Measurements from ENCODE around the gene FBXO38.

FBXO38 gene

GRCh38 chr5:148394587-148395019 is 10.8 kb downstream of the FBXO38 start:
- Histone ChIP-seq H3K9ac (ENCODE audit: low read depth, low read length) (no peak overlapping the region), H3K36me3 (ENCODE audit: insufficient read depth, low read length) (peaks cover 3% of the 10 kb centered on the region; the same call in 1 of the 2 replicates), H3K9me3 (ENCODE audit: control insufficient read depth, insufficient read depth, low read length) (no peaks in the 10 kb centered on the region), H3K4me1 (ENCODE audit: insufficient read depth, low read length) (peaks cover 43% of the 10 kb centered on the region)

GRCh38 chr5:148395031-148395430 is 11.3 kb downstream of the FBXO38 start:
- H3K9me3 ChIP-seq (ENCODE audit: control insufficient read depth, insufficient read depth, low read length), result no peaks in the 10 kb centered on the region
- H3K4me1 ChIP-seq (ENCODE audit: insufficient read depth, low read length), result peaks cover 43% of the 10 kb centered on the region

DNA sequence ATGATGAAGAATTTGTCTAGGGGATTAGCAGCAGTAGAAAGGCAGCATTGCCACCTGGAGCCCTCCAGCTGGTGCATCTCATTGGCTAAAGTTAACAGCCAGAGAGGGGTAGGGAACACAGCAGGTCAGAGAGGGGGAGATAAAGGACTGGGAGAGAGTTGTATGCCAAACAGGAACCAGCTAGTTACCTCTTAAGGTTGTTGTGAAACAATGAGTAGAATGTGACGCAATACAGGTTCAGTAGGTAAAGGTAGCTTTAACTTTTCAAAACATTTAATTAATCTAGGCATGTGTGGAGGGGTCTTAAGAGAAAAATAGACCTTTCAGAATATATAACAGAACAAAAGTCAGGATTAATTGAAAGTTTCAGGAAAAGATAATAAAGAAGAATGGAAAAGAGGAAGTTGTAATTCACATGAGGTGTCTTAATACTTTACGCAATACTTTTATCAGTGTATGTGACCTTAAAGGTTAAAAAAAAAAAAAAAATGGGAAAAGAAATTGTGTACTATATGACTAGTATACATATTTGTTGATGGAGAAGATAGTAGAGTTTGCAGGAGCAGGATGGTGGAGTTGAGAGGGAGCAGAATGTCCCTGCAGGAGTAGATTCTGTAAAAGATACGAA is 14.3 kb downstream of the FBXO38 start:
- peaks cover 8% of the 10 kb centered on the region for H3K36me3 ChIP-seq (ENCODE audit: insufficient read depth, low read length)
- H3K4me1 ChIP-seq (ENCODE audit: insufficient read depth, low read length), result peaks cover 35% of the 10 kb centered on the region
- H3K9ac ChIP-seq (ENCODE audit: low read depth, low read length), result no peak overlapping the region
- no peaks in the 10 kb centered on the region for H3K9me3 ChIP-seq (ENCODE audit: control insufficient read depth, insufficient read depth, low read length)

More at GRCh38 chr5:148395031-148395430, 11.3 kb downstream of the FBXO38 start:
- Histone ChIP-seq H3K9ac (ENCODE audit: low read depth, low read length) (no peak overlapping the region), H3K36me3 (ENCODE audit: insufficient read depth, low read length) (peaks cover 3% of the 10 kb centered on the region; the same call in 1 of the 2 replicates)

- Histone ChIP-seq H3K4me1 (ENCODE audit: insufficient read depth, low read length) (peaks cover 29% of the 10 kb centered on the region), H3K9ac (ENCODE audit: low read depth, low read length) (no peak overlapping the region), H3K36me3 (ENCODE audit: insufficient read depth, low read length) (peaks cover 8% of the 10 kb centered on the region), H3K9me3 (ENCODE audit: control insufficient read depth, insufficient read depth, low read length) (no peaks in the 10 kb centered on the region)
Observed at GRCh38 chr5:148398698-148399121, 15.0 kb downstream of the FBXO38 start.

- Histone ChIP-seq H3K9ac (ENCODE audit: low read depth, low read length) (no peak overlapping the region), H3K36me3 (ENCODE audit: insufficient read depth, low read length) (peaks cover 8% of the 10 kb centered on the region), H3K9me3 (ENCODE audit: control insufficient read depth, insufficient read depth, low read length) (no peaks in the 10 kb centered on the region), H3K4me1 (ENCODE audit: insufficient read depth, low read length) (peaks cover 24% of the 10 kb centered on the region; the same call in 1 of the 2 replicates)
Observed at GRCh38 chr5:148401604-148402003, 17.8 kb downstream of the FBXO38 start.

DNA sequence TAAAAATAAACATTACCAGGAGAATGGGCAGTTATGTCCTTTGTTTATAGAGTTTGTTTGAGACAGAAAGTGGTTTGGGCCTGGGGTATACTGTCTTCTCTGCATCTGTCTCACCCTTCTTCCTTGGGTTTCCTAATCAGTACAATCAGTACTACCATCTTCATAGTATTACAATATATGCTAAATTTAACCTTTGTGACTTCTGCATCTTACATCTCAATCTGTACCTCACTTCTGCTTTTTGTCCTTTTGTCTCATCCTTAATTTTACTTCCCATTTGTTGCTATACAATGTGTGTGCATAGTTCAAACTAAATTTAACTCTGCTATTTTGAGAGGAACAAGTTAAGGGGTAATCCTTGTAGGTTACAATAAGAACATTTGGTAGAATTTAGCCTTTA is 19.6 kb downstream of the FBXO38 start:
- Histone ChIP-seq H3K9me3 (ENCODE audit: control insufficient read depth, insufficient read depth, low read length) (no peaks in the 10 kb centered on the region), H3K9ac (ENCODE audit: low read depth, low read length) (no peak overlapping the region), H3K36me3 (ENCODE audit: insufficient read depth, low read length) (peaks cover 8% of the 10 kb centered on the region), H3K4me1 (ENCODE audit: insufficient read depth, low read length) (peaks cover 11% of the 10 kb centered on the region; the same call in 1 of the 2 replicates)

DNA sequence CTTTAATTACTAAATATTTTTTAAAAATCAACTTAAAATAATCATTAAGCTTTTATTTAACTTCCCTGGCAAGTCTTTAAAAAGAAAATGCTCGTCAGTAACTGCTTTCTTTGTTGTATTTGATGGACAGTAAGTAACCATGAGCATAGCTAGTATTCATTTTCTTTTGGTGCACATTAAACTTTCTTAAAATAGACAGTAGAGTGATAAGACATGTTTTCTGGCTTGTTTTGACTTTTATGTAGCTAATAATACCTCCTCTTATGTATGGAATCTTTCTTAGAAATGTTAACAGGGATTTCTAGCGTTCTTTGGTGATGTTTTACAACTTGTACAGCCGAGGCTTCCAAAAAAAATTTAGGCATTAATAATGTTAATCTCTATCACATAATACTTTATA is 22.6 kb downstream of the FBXO38 start:
- no peaks in the 10 kb centered on the region for H3K9me3 ChIP-seq (ENCODE audit: control insufficient read depth, insufficient read depth, low read length)
- H3K36me3 ChIP-seq (ENCODE audit: insufficient read depth, low read length), result peaks cover 18% of the 10 kb centered on the region
- H3K9ac ChIP-seq (ENCODE audit: low read depth, low read length), result no peak overlapping the region
- no peaks in the 10 kb centered on the region for H3K4me1 ChIP-seq (ENCODE audit: insufficient read depth, low read length)

DNA sequence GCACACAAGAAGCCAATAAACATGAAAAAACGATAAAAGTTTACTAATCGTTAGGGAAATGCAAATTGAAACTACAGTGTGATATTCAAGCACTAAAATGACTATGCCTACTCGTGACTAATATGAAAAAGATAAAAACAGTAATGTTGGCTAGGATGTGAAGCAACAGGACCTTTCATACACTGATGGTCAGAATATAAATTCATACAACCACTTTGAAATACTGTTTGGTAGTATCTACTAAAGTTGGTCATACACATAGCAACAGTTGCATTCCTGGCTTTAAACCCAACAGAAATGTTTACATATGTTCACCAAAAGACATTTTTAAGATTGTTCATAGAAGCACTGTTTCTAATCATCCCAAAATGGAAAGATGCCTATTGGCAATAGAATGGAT is 24.3 kb downstream of the FBXO38 start:
- peaks cover 16% of the 10 kb centered on the region for H3K36me3 ChIP-seq (ENCODE audit: insufficient read depth, low read length)
- H3K9me3 ChIP-seq (ENCODE audit: control insufficient read depth, insufficient read depth, low read length), result no peaks in the 10 kb centered on the region
- no peak overlapping the region for H3K9ac ChIP-seq (ENCODE audit: low read depth, low read length)
- H3K4me1 ChIP-seq (ENCODE audit: insufficient read depth, low read length), result no peaks in the 10 kb centered on the region

- H3K36me3 ChIP-seq (ENCODE audit: insufficient read depth, low read length), result peaks cover 23% of the 10 kb centered on the region
- H3K9ac ChIP-seq (ENCODE audit: low read depth, low read length), result no peak overlapping the region
- no peaks in the 10 kb centered on the region for H3K9me3 ChIP-seq (ENCODE audit: control insufficient read depth, insufficient read depth, low read length)
- H3K4me1 ChIP-seq (ENCODE audit: insufficient read depth, low read length), result no peaks in the 10 kb centered on the region
Observed at GRCh38 chr5:148412124-148412523, 28.4 kb downstream of the FBXO38 start.

- no peaks in the 10 kb centered on the region for H3K9me3 ChIP-seq (ENCODE audit: control insufficient read depth, insufficient read depth, low read length)
- H3K4me1 ChIP-seq (ENCODE audit: insufficient read depth, low read length), result no peaks in the 10 kb centered on the region
- no peak overlapping the region for H3K9ac ChIP-seq (ENCODE audit: low read depth, low read length)
- H3K36me3 ChIP-seq (ENCODE audit: insufficient read depth, low read length), result peaks cover 26% of the 10 kb centered on the region
Observed at GRCh38 chr5:148414833-148415232, 31.1 kb downstream of the FBXO38 start.

GRCh38 chr5:148416416-148416815 is 32.7 kb downstream of the FBXO38 start:
- peaks cover 18% of the 10 kb centered on the region for H3K36me3 ChIP-seq (ENCODE audit: insufficient read depth, low read length)
- no peaks in the 10 kb centered on the region for H3K9me3 ChIP-seq (ENCODE audit: control insufficient read depth, insufficient read depth, low read length)
- H3K4me1 ChIP-seq (ENCODE audit: insufficient read depth, low read length), result no peaks in the 10 kb centered on the region
- no peak overlapping the region for H3K9ac ChIP-seq (ENCODE audit: low read depth, low read length)

DNA sequence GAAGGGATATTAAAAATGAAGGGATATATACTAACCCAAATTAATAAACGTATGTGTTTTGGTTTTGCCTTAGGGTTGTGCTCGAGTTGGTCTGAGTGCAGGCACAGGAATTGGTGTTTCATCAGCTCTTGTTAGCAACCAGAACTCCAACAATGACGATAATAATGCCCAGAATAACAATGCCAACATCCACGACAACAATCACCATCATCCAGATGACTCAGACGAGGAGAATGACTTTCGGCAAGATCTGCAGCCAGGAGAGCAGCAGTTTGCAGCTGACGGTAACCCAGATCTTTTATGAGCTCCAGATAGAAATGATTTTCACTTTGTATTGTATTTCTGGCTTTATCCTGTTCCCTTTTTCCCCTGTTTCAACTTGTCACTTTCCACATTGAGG is 33.2 kb downstream of the FBXO38 start:
- H3K9me3 ChIP-seq (ENCODE audit: control insufficient read depth, insufficient read depth, low read length), result no peaks in the 10 kb centered on the region
- H3K36me3 ChIP-seq (ENCODE audit: insufficient read depth, low read length), result peaks cover 18% of the 10 kb centered on the region
- no peak overlapping the region for H3K9ac ChIP-seq (ENCODE audit: low read depth, low read length)
- no peaks in the 10 kb centered on the region for H3K4me1 ChIP-seq (ENCODE audit: insufficient read depth, low read length)

DNA sequence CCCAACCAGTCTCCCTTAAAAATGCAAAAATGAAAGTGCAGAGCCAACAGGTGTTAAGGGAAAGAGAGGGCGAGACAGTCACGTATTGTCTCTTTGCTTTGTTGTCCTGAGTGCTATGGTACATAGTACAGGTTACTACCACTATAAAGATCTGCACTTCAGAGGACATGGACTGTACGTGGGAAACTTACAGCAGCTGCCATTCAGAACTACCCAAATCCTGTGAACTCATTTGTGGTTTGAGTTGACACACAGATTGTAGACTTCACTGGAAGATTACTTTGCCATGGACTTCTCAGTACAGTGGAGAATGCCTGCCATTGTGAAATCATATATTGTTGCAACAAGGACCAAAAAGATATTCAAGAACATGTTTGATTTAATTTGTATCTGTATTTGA is 34.8 kb downstream of the FBXO38 start:
- H3K9ac ChIP-seq (ENCODE audit: low read depth, low read length), result no peak overlapping the region
- no peaks in the 10 kb centered on the region for H3K9me3 ChIP-seq (ENCODE audit: control insufficient read depth, insufficient read depth, low read length)
- H3K4me1 ChIP-seq (ENCODE audit: insufficient read depth, low read length), result no peaks in the 10 kb centered on the region
- peaks cover 12% of the 10 kb centered on the region for H3K36me3 ChIP-seq (ENCODE audit: insufficient read depth, low read length)

GRCh38 chr5:148421661-148422060 is 37.9 kb downstream of the FBXO38 start:
- Histone ChIP-seq H3K4me1 (ENCODE audit: insufficient read depth, low read length) (no peaks in the 10 kb centered on the region), H3K36me3 (ENCODE audit: insufficient read depth, low read length) (peaks cover 20% of the 10 kb centered on the region), H3K9me3 (ENCODE audit: control insufficient read depth, insufficient read depth, low read length) (no peaks in the 10 kb centered on the region), H3K9ac (ENCODE audit: low read depth, low read length) (no peak overlapping the region)

DNA sequence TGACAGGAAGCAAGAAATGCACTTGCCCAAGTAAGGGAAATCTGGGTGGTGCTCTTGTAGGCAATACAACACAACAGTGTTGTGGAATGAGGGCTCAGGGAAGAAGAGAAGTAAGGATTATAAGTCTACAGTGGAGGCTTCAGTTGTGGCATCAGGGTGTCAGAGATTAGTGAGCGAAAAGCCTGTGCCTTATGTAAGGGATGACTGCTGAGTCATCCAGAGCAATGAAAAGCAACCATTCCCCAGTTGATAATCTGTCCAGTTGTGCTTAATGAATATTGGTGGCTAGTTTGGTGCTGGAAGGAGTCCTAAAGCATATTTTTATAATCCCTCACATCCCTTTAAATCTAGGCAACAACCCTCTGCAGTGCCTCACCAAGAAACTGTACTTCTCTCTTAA is 42.0 kb downstream of the FBXO38 start:
- no peak overlapping the region for H3K9ac ChIP-seq (ENCODE audit: low read depth, low read length)
- no peaks in the 10 kb centered on the region for H3K9me3 ChIP-seq (ENCODE audit: control insufficient read depth, insufficient read depth, low read length)
- no peaks in the 10 kb centered on the region for H3K4me1 ChIP-seq (ENCODE audit: insufficient read depth, low read length)
- H3K36me3 ChIP-seq (ENCODE audit: insufficient read depth, low read length), result peaks cover 18% of the 10 kb centered on the region

All from ES-I3 (cell line).